HG03108 (cell line): ENCODE data around the gene SARDH.

Experiments
- ATAC-seq: cut with Tn5 transposase; IDR thresholded peaks from one replicate; pipeline ENCODE4 v1.9.1; 2021; ENCODE audit warnings: moderate library complexity; ENCODE audit not compliant: unreplicated experiment

SARDH gene

GRCh38 chr9:133703591-133704399 lies 34.4 kb downstream of the SARDH start:
- no peak for ATAC-seq

- ATAC-seq = no peak
These were observed 35.2 kb downstream of the SARDH start for GRCh38 chr9:133702798-133703590.

- ATAC-seq = no peak
These were observed 36.0 kb downstream of the SARDH start for GRCh38 chr9:133701981-133702797.

GRCh38 chr9:133701321-133701980 lies 36.7 kb downstream of the SARDH start:
- no peak for ATAC-seq

- no peak for ATAC-seq
These were observed 37.3 kb downstream of the SARDH start for GRCh38 chr9:133700819-133701320.

- no peak for ATAC-seq
These were observed 38.6 kb downstream of the SARDH start for GRCh38 chr9:133699546-133699945.

GRCh38 chr9:133696071-133696472 lies 42.1 kb downstream of the SARDH start:
- ATAC-seq = no peak

GRCh38 chr9:133694686-133695085 lies 43.5 kb downstream of the SARDH start:
- ATAC-seq = no peak

- ATAC-seq = no peak
These were observed 44.2 kb downstream of the SARDH start for GRCh38 chr9:133693703-133694529.

- no peak for ATAC-seq
These were observed 45.0 kb downstream of the SARDH start for GRCh38 chr9:133693116-133693515.

GRCh38 chr9:133692364-133692985 lies 45.7 kb downstream of the SARDH start:
- no peak for ATAC-seq

GRCh38 chr9:133691626-133692363 lies 46.4 kb downstream of the SARDH start:
- no peak for ATAC-seq

GRCh38 chr9:133691191-133691590 lies 47.0 kb downstream of the SARDH start:
- no peak for ATAC-seq

- no peak for ATAC-seq
These were observed 48.0 kb downstream of the SARDH start for GRCh38 chr9:133690081-133690561.

- no peak for ATAC-seq
These were observed 48.9 kb downstream of the SARDH start for GRCh38 chr9:133689151-133689763.

GRCh38 chr9:133687856-133688761 lies 50.0 kb downstream of the SARDH start:
- ATAC-seq = no peak
